Upper lobe of left lung (tissue), 6 donors: ENCODE results near the gene PDE6G. TPM values are rescaled to one million over a fixed set of nuclear protein-coding genes. Genes with fewer than 3 reads are reported as not detected.

Experiments used
- ATAC-seq, 2 donors: fragments of 200-7000 bp; cut with Tn5 transposase; one replicate each; pipeline ENCODE4 v1.9.1; 2022; ENCODE audit warnings: mild to moderate bottlenecking in 2 of 2, moderate library complexity in 2 of 2; ENCODE audit not compliant: low FRiP score in 2 of 2
- DNase-seq, 2 donors: peaks; one replicate each; pipeline ENCODE4 v3.0.0-alpha.2; 2019 to 2020
- H3K27ac ChIP-seq, 4 donors: fragments of 200-600 bp; sonication (generic); one replicate each; pipeline ENCODE4 v1.5.1; 2016 to 2019
- H3K27me3 ChIP-seq, 4 donors: fragments of 200-600 bp; sonication (generic); one replicate each; pipeline ENCODE4 v1.5.1; 2017 to 2019
- H3K36me3 ChIP-seq, 4 donors: fragments of 200-600 bp; sonication (generic); one replicate each; pipeline ENCODE4 v1.5.1; 2016 to 2019
- H3K4me1 ChIP-seq, 4 donors: fragments of 200-600 bp; sonication (generic); one replicate each; pipeline ENCODE4 v1.5.1; 2018 to 2019
- H3K4me3 ChIP-seq, 4 donors: fragments of 200-600 bp; sonication (generic); one replicate each; pipeline ENCODE4 v1.5.1; 2017 to 2019; ENCODE audit warnings: mild to moderate bottlenecking in 2 of 4, moderate library complexity in 1 of 4
- H3K9me3 ChIP-seq, 4 donors: fragments of 200-600 bp; sonication (generic); one replicate each; pipeline ENCODE4 v1.5.1; 2018 to 2019
- CTCF ChIP-seq, 6 experiments: fragments of 450-650 bp in 4 of 6; fragments of 200-600 bp in 2 of 6; sonication (generic) in 2 of 6; IDR thresholded peaks; one replicate each; pipeline ENCODE4 v1.5.1; 2016 to 2019; ENCODE audit warnings: antibody characterized with exemption in 6 of 6
- EP300 ChIP-seq, 4 donors: sonication (generic); formaldehyde crosslinking; IDR thresholded peaks; one replicate each; pipeline ENCODE4 v1.5.1; 2017; ENCODE audit warnings: antibody characterized with exemption in 4 of 4, control low read depth in 2 of 4
- POLR2A ChIP-seq, 4 donors: fragments of 450-650 bp; IDR thresholded peaks; one replicate each; pipeline ENCODE4 v1.5.1; 2016 to 2017; ENCODE audit warnings: antibody characterized with exemption in 4 of 4, mild to moderate bottlenecking in 2 of 4
- POLR2AphosphoS5 ChIP-seq, 2 donors: sonication (generic); formaldehyde crosslinking; IDR thresholded peaks; one replicate each; pipeline ENCODE4 v1.5.1; 2017; ENCODE audit warnings: antibody characterized with exemption in 2 of 2
- WGBS, 2 donors: methylation state at CpG; one replicate each; pipeline ENCODE4 v1.1.5; 2017 to 2018; 5-methylcytosine and 5-hydroxymethylcytosine counted together
- total RNA-seq, 6 donors: library from RNA; depleted of rRNA in 4 of 6; stranded (reverse); fragments of >200 nt in 4 of 6; gene quantifications; one replicate each; pipeline versions ENCODE4 v1.1.0 to v1.2.1, GENCODE V29; 2016 to 2021
- donor health status: DM: no; HTN: no; CAD: no; lungs with moderate emphysema.
- donor health status: DM: no; HTN: yes; CAD: no; lungs with severe emphysema.

PDE6G gene
- total RNA-seq, 6 donors from 2014 or later, result 1.0 to 12.6 (median 1.7) TPM; not detected in 3

GRCh38 chr17:81695801-81696200, 39.5 kb upstream of the PDE6G start:
- Histone ChIP-seq H3K9me3 (no peaks in the 10 kb centered on the region), H3K4me3 (no peak overlapping the region), H3K36me3 (peaks cover 43 to 99% (median 92%) of the 10 kb centered on the region in 4 donors), H3K27me3 (no peaks in the 10 kb centered on the region), H3K4me1 (peaks cover under 1 to 3% (median 2%) of the 10 kb centered on the region in 4 donors), H3K27ac (no peak overlapping the region)
- TF ChIP-seq POLR2AphosphoS5 (IDR thresholded peaks at IDR 0.05), result no peak
- TF ChIP-seq CTCF (IDR thresholded peaks at IDR 0.05), result no peak
- DNase-seq (peak in 1 of 2 donors; percentile 77), ATAC-seq (no peak)
- WGBS, 2 donors, result 88 to 90% methylated on average over 13 to 22 of the region's 22 CpGs

GRCh38 chr17:81695211-81695610, 38.9 kb upstream of the PDE6G start:
- Histone ChIP-seq H3K36me3 (peaks cover 43 to 99% (median 92%) of the 10 kb centered on the region in 4 donors), H3K9me3 (no peaks in the 10 kb centered on the region), H3K27ac (no peak overlapping the region), H3K4me3 (no peak overlapping the region), H3K4me1 (no peaks in the 10 kb centered on the region), H3K27me3 (no peaks in the 10 kb centered on the region)
- ATAC-seq (no peak), DNase-seq (no peak)
- WGBS, 2 donors, result 98% methylated on average over 6 of the region's 6 CpGs; no CpG with 5 or more reads in 1 of the 2 donors
- TF ChIP-seq CTCF (IDR thresholded peaks at IDR 0.05) (no peak), POLR2AphosphoS5 (IDR thresholded peaks at IDR 0.05) (no peak), EP300 (IDR thresholded peaks at IDR 0.05) (no peak), POLR2A (IDR thresholded peaks at IDR 0.05) (no peak)

- H3K27me3 ChIP-seq, result no peaks in the 10 kb centered on the region
- no peaks in the 10 kb centered on the region for H3K4me1 ChIP-seq
- peaks cover 43 to 100% (median 94%) of the 10 kb centered on the region in 4 donors for H3K36me3 ChIP-seq
- no peak for ATAC-seq
- TF ChIP-seq CTCF (IDR thresholded peaks at IDR 0.05) (no peak), POLR2AphosphoS5 (IDR thresholded peaks at IDR 0.05) (no peak), POLR2A (IDR thresholded peaks at IDR 0.05) (no peak), EP300 (IDR thresholded peaks at IDR 0.05) (no peak)
- H3K4me3 ChIP-seq, result no peak overlapping the region
- no peak for DNase-seq
- 96 to 97% methylated on average over 14 to 19 of the region's 19 CpGs for whole genome bisulfite sequencing, 2 donors
- H3K27ac ChIP-seq, result no peak overlapping the region
- no peaks in the 10 kb centered on the region for H3K9me3 ChIP-seq
Measured at GRCh38 chr17:81694810-81695209, 38.5 kb upstream of the PDE6G start.

GRCh38 chr17:81693509-81694210, 37.3 kb upstream of the PDE6G start:
- Histone ChIP-seq H3K4me1 (no peaks in the 10 kb centered on the region), H3K4me3 (no peak overlapping the region), H3K9me3 (no peaks in the 10 kb centered on the region), H3K27ac (no peak overlapping the region), H3K36me3 (peaks cover 47 to 100% (median 99%) of the 10 kb centered on the region in 4 donors), H3K27me3 (no peaks in the 10 kb centered on the region)
- ATAC-seq, result no peak
- DNase-seq, result peak in 1 of 2 donors; percentile 80
- TF ChIP-seq POLR2AphosphoS5 (IDR thresholded peaks at IDR 0.05) (no peak), EP300 (IDR thresholded peaks at IDR 0.05) (no peak)
- WGBS, 2 donors, result 89% methylated on average over 35 of the region's 35 CpGs; no CpG with 5 or more reads in 1 of the 2 donors

- 95 to 96% methylated on average over 13 to 20 of the region's 20 CpGs for WGBS, 2 donors
- peak in 1 of 2 donors; percentile 74 for DNase-seq
- Histone ChIP-seq H3K27ac (no peak overlapping the region), H3K4me3 (no peak overlapping the region), H3K27me3 (no peaks in the 10 kb centered on the region), H3K36me3 (peaks cover 51 to 100% (median 100%) of the 10 kb centered on the region in 4 donors), H3K9me3 (no peaks in the 10 kb centered on the region), H3K4me1 (peaks cover 0 to 1% (median 0%) of the 10 kb centered on the region in 4 donors)
- no peak for ATAC-seq
- TF ChIP-seq CTCF (IDR thresholded peaks at IDR 0.05) (no peak), EP300 (IDR thresholded peaks at IDR 0.05) (no peak), POLR2A (IDR thresholded peaks at IDR 0.05) (no peak), POLR2AphosphoS5 (IDR thresholded peaks at IDR 0.05) (no peak)
Measured at GRCh38 chr17:81691608-81692007, 35.3 kb upstream of the PDE6G start.
